OCI-LY7 (cell line): ENCODE measurements around the gene NRG2. TPM values are rescaled to one million over a fixed set of nuclear protein-coding genes. Genes with fewer than 3 reads are reported as not detected.

Experiments used
- BruUV-seq: library from RNA; stranded (reverse); fragments of 400-500 nt; replicated peaks from 2 replicates; lab custom pipeline; 2021; lab: Mats Ljungman, UMichigan
- CTCF ChIA-PET: fragments of 300-600 bp; sonication (Branson Sonifier 250); formaldehyde crosslinking; loops from one replicate; lab custom pipeline; 2022; ENCODE audit warnings: antibody characterized with exemption; ENCODE audit not compliant: unreplicated experiment; lab: Charles Lee
- POLR2A ChIA-PET: fragments of 300-600 bp; sonication (Branson Sonifier 250); formaldehyde crosslinking; loops from one replicate; lab custom pipeline; 2022; ENCODE audit warnings: antibody characterized with exemption; lab: Charles Lee
- DNase-seq: peaks from one replicate; pipeline ENCODE4 v3.0.0-alpha.2; 2015; ENCODE audit warnings: low spot score
- H2AFZ ChIP-seq: fragments of 200-600 bp; sonication (generic), shearing (Covaris generic); 2 replicates; pipeline ENCODE4 v1.6.1; 2014; ENCODE audit warnings: mild to moderate bottlenecking, antibody characterized with exemption, low read length, moderate library complexity
- H3K27ac ChIP-seq: fragments of 200-600 bp; sonication (generic); 2 replicates; pipeline ENCODE4 v1.5.1; 2014; ENCODE audit warnings: mixed run types, low read depth, mild to moderate bottlenecking, moderate library complexity, low read length, inconsistent platforms; ENCODE audit not compliant: poor library complexity, severe bottlenecking
- H3K36me3 ChIP-seq: fragments of 200-600 bp; sonication (generic); 2 replicates; pipeline ENCODE4 v1.6.1; 2014; ENCODE audit warnings: mild to moderate bottlenecking, antibody characterized with exemption, low read length, moderate library complexity, mixed read lengths; ENCODE audit not compliant: insufficient read depth
- H3K4me1 ChIP-seq: fragments of 200-600 bp; sonication (generic); 2 replicates; pipeline ENCODE4 v1.5.1; 2014; ENCODE audit warnings: mild to moderate bottlenecking, low read length; ENCODE audit not compliant: insufficient read depth, poor library complexity, severe bottlenecking
- H3K4me2 ChIP-seq: fragments of 200-600 bp; sonication (generic); 2 replicates; pipeline ENCODE4 v1.6.1; 2014; ENCODE audit warnings: mild to moderate bottlenecking, low read length
- H3K4me3 ChIP-seq: fragments of 200-600 bp; sonication (generic); 2 replicates; pipeline ENCODE4 v1.5.1; 2014; ENCODE audit warnings: mild to moderate bottlenecking, low read depth, low read length; ENCODE audit not compliant: poor library complexity, severe bottlenecking
- H3K79me2 ChIP-seq: fragments of 200-600 bp; sonication (generic); 2 replicates; pipeline ENCODE4 v1.6.1; 2016; ENCODE audit warnings: low read depth, mild to moderate bottlenecking, low read length, moderate library complexity, mixed read lengths; ENCODE audit not compliant: insufficient read depth
- H3K9me2 ChIP-seq: fragments of 200-600 bp; sonication (generic); 2 replicates; pipeline ENCODE4 v1.6.1; 2016; ENCODE audit warnings: mild to moderate bottlenecking, low read length, mixed read lengths; ENCODE audit not compliant: insufficient read depth
- H3K9me3 ChIP-seq: fragments of 200-600 bp; sonication (generic); 2 replicates; pipeline ENCODE4 v1.6.1; 2014; ENCODE audit warnings: mild to moderate bottlenecking, mixed run types, low read length, mixed read lengths
- H4K20me1 ChIP-seq: fragments of 200-600 bp; sonication (generic); 2 replicates; pipeline ENCODE4 v1.6.1; 2014; ENCODE audit warnings: mild to moderate bottlenecking, antibody characterized with exemption, low read length, moderate library complexity, mixed read lengths; ENCODE audit not compliant: insufficient read depth
- CTCF ChIP-seq: fragments of 200-600 bp; sonication (generic); conservative IDR thresholded peaks from 2 replicates; pipeline ENCODE4 v1.5.1; 2014; ENCODE audit warnings: mild to moderate bottlenecking, antibody characterized with exemption, low read length, moderate library complexity, mixed read lengths
- EZH2phosphoT487 ChIP-seq: fragments of 200-600 bp; sonication (generic); IDR thresholded peaks from 2 replicates; pipeline ENCODE4 v1.6.1; 2018; ENCODE audit warnings: low read depth, borderline replicate concordance, mild to moderate bottlenecking, mixed run types, antibody characterized with exemption, low read length, moderate library complexity, mixed read lengths
- intact Hi-C: fragments of 100-400 bp; cut with micrococcal nuclease; formaldehyde crosslinking; loops from one replicate; pipeline ENCODE4 v1.10.0; 2022; ENCODE audit not compliant: unreplicated experiment
- total RNA-seq, 2 experiments: library from RNA; depleted of rRNA in 1 of 2; stranded (reverse); fragments of >200 nt in 1 of 2; shearing (Covaris generic) in 1 of 2; gene quantifications; 2 replicates each; pipeline ENCODE4 v1.2.3, GENCODE V29; 2014 to 2022

NRG2 gene
- total RNA-seq, 2 experiments from 2014 or later, result 1.7 TPM; not detected in 1

- Histone ChIP-seq H3K9me3 (no peaks in the 10 kb centered on the region), H4K20me1 (no peaks in the 10 kb centered on the region), H3K4me2 (no peak overlapping the region), H3K79me2 (no peaks in the 10 kb centered on the region), H2AFZ (no peak overlapping the region), H3K36me3 (no peaks in the 10 kb centered on the region), H3K4me3 (no peak overlapping the region), H3K4me1 (no peaks in the 10 kb centered on the region), H3K9me2 (no peaks in the 10 kb centered on the region), H3K27ac (no peak overlapping the region)
- no peak for DNase-seq
- ChIA-PET CTCF (no interaction called here), POLR2A (no interaction called here)
- no TSS peak for BruUV-seq
- intact Hi-C loops, result no loop called here
- TF ChIP-seq EZH2phosphoT487 (no peak), CTCF (no peak)
These were observed 189.0 kb downstream of the NRG2 start for GRCh38 chr5:139854029-139854605.

- intact Hi-C loops, result no loop called here
- ChIA-PET POLR2A (no interaction called here), CTCF (interaction anchor here (0.8 kb wide), 1 partner anchor 9 kb away, joined by 3 read pairs; no protein-coding TSS in a partner anchor)
- Histone ChIP-seq H4K20me1 (no peaks in the 10 kb centered on the region), H3K36me3 (no peaks in the 10 kb centered on the region), H2AFZ (no peak overlapping the region), H3K27ac (no peak overlapping the region), H3K79me2 (no peaks in the 10 kb centered on the region), H3K9me2 (no peaks in the 10 kb centered on the region), H3K9me3 (no peaks in the 10 kb centered on the region), H3K4me2 (no peak overlapping the region), H3K4me3 (no peak overlapping the region), H3K4me1 (no peaks in the 10 kb centered on the region)
- TF ChIP-seq CTCF (no peak), EZH2phosphoT487 (no peak)
- no peak for DNase-seq
- no TSS peak for BruUV-seq
These were observed 190.4 kb downstream of the NRG2 start for GRCh38 chr5:139852696-139853095.

- intact Hi-C loops, result no loop called here
- TF ChIP-seq EZH2phosphoT487 (no peak), CTCF (no peak)
These were observed 191.5 kb downstream of the NRG2 start for GRCh38 chr5:139851558-139851957.

More at GRCh38 chr5:139851558-139851957, 191.5 kb downstream of the NRG2 start:
- no peaks in the 10 kb centered on the region for H4K20me1 ChIP-seq
- no peaks in the 10 kb centered on the region for H3K4me1 ChIP-seq
- ChIA-PET POLR2A (no interaction called here), CTCF (no interaction called here)
- no peak overlapping the region for H2AFZ ChIP-seq
- no peak overlapping the region for H3K4me3 ChIP-seq
- H3K36me3 ChIP-seq, result no peaks in the 10 kb centered on the region
- no peaks in the 10 kb centered on the region for H3K9me2 ChIP-seq
- H3K4me2 ChIP-seq, result no peak overlapping the region
- no peaks in the 10 kb centered on the region for H3K9me3 ChIP-seq
- no peak overlapping the region for H3K27ac ChIP-seq
- no peak for DNase-seq
- no peaks in the 10 kb centered on the region for H3K79me2 ChIP-seq
- no TSS peak for BruUV-seq
